AG09309 (cell line): Measurements from ENCODE around the gene CIT.

Experiments used
- DNase-seq: peaks from one replicate; pipeline ENCODE4 v3.0.0-alpha.2; 2010; ENCODE audit warnings: low read depth
- H3K4me3 ChIP-seq: 2 replicates; pipeline ENCODE4 v1.5.1; 2011; ENCODE audit warnings: mild to moderate bottlenecking, low read depth, low read length, moderate library complexity; ENCODE audit not compliant: control insufficient read depth
- TF ChIP-seq, protein P1 (sequence below): IDR thresholded peaks from 2 replicates; pipeline ENCODE4 v1.5.1; 2011; ENCODE audit warnings: mild to moderate bottlenecking, low read depth, low read length, inconsistent platforms; ENCODE audit not compliant: insufficient read depth, control insufficient read depth; ENCODE audit errors: missing control alignments

The CIT gene

GRCh38 chr12:119700078-119700477 lies 177.0 kb downstream of the CIT start:
- peak; percentile 52 for DNase-seq
- no peak overlapping the region for H3K4me3 ChIP-seq
- TF ChIP-seq, protein P1, sequence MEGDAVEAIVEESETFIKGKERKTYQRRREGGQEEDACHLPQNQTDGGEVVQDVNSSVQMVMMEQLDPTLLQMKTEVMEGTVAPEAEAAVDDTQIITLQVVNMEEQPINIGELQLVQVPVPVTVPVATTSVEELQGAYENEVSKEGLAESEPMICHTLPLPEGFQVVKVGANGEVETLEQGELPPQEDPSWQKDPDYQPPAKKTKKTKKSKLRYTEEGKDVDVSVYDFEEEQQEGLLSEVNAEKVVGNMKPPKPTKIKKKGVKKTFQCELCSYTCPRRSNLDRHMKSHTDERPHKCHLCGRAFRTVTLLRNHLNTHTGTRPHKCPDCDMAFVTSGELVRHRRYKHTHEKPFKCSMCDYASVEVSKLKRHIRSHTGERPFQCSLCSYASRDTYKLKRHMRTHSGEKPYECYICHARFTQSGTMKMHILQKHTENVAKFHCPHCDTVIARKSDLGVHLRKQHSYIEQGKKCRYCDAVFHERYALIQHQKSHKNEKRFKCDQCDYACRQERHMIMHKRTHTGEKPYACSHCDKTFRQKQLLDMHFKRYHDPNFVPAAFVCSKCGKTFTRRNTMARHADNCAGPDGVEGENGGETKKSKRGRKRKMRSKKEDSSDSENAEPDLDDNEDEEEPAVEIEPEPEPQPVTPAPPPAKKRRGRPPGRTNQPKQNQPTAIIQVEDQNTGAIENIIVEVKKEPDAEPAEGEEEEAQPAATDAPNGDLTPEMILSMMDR: no peak

DNA sequence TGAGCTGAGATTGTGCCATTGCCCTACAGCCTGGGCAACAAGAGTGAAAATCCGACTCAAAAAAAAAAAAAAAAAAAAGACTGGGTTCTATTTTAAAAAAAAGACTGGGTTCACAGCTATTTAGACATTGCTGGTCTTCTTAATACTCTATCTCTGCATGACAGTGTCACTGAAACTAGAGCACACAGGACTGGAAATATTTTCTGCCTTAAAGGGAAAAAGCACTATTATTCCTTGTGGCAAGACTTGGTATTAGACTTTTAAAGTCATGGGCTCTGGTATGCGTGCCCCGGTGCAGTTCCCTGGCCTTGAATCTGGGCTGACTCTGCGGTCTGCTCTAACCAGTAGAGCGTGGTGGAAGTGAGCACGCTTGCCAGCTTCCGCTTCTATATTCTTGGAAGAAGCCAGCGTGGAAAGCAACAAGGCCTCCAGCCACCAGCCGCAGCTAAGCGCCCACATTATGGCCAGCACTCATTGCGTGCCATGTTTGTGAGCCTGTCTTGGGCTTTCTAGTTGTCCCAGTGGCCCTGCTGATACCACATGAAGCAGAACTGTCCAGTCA lies 177.8 kb downstream of the CIT start:
- H3K4me3 ChIP-seq: no peak overlapping the region
- DNase-seq: peak; percentile 67
- TF ChIP-seq, protein P1: peak; percentile 3

GRCh38 chr12:119696943-119697342 lies 180.2 kb downstream of the CIT start:
- no peak overlapping the region for H3K4me3 ChIP-seq
- DNase-seq: no peak
- TF ChIP-seq, protein P1: no peak

GRCh38 chr12:119695034-119695433 lies 182.1 kb downstream of the CIT start:
- DNase-seq: no peak
- H3K4me3 ChIP-seq: no peak overlapping the region
- TF ChIP-seq, protein P1: peak; percentile 63

- no peak for DNase-seq
- H3K4me3 ChIP-seq: no peak overlapping the region
- TF ChIP-seq, protein P1: no peak
Observed at GRCh38 chr12:119694111-119694510, 183.0 kb downstream of the CIT start.

DNA sequence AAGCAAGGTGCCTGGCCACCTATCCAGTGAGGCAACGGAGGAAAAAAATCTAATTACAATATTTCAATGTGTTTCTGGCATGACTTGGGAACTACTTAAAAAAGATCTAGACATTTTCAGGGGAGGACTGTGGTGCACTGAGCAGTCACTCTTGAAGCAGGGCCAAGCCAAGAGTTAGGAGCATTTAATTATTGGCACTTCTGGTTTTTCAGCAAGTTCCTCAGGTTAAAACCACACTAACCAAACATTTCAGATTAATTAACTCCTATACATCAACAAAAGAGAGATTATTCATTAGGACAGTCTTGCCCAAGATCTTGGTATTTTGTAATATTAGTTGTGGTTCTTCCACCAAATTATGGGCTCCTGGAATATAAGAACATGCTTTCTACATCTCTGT lies 183.6 kb downstream of the CIT start:
- TF ChIP-seq, protein P1: no peak
- no peak overlapping the region for H3K4me3 ChIP-seq
- DNase-seq: no peak

DNA sequence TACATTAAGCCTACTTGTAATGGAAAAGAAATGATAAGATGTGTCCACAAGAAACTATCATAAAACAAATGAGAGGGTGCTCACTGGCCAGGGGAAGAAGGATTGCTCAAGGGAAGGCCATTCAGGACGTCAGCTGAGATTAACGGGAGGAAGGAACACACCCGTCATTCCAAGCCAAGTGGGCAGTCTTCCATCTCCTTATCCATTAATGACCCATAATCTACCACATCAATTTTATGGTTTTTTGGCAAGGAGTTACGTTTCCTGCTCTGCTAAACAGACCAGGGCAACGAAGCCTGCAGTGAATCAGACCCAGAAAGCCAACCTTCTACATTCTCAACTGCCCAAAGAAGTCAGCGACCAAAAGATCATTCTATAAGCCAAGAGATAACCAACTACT lies 184.1 kb downstream of the CIT start:
- TF ChIP-seq, protein P1: no peak
- H3K4me3 ChIP-seq: no peak overlapping the region
- DNase-seq: peak; percentile 99
